ENCODE data around the gene ANKRD63. TPM values are rescaled to one million over a fixed set of nuclear protein-coding genes. Genes with fewer than 3 reads are reported as not detected.

The ANKRD63 gene
- total RNA-seq (not detected), polyA plus RNA-seq (ENCODE audit: insufficient read length in 6 of 6) (not detected)
- long read RNA-seq, donor 1: 0 reads
- long read RNA-seq, donor 2: 0 reads
- long read RNA-seq, donor 3: 0 reads
- long read RNA-seq, donor 4: 0 reads
- long read RNA-seq, donor 5: 0 reads
- long read RNA-seq, donor 6: 0 reads
- long read RNA-seq, donor 7: 0 reads
- long read RNA-seq, donor 8: 0 reads
- long read RNA-seq, donor 9: 0 reads
- long read RNA-seq, donor 10: 0 reads
- long read RNA-seq, donor 11: 0 reads
- long read RNA-seq, donor 12: 0 reads

GRCh38 chr15:40282869-40283614 is at the start of gene ANKRD63:
Gene ANKRD63 (minus strand): TSS chr15:40283064. CDS start chr15:40282586, 478 bp downstream.
- Histone ChIP-seq H3K4me3 (peak within 1 kb of the TSS; percentile 42 to 59), H3K4me1 (peaks cover 21 to 61% of the 10 kb centered on the region in 2 donors), H3K9me3 (no peaks in the 10 kb centered on the region), H3K27me3 (peaks cover 52 to 72% of the 10 kb centered on the region in 2 donors), H3K27ac (no peak within 1 kb of the TSS), H3K36me3 (peaks cover 0 to 16% of the 10 kb centered on the region in 2 donors)
- intact Hi-C loops (cut with DNase I): loop anchor here in 1 of 2 donors (10.0 kb wide), 1 partner anchor 142 kb away; no protein-coding TSS in a partner anchor
- DNase-seq (peak in 1 of 4 donors; percentile 88), ATAC-seq (peak; percentile 32)
- TF ChIP-seq CTCF (IDR thresholded peaks at IDR 0.05): no peak

- peaks cover 0 to 7% of the 10 kb centered on the region in 2 donors for H3K36me3 ChIP-seq
- no peaks in the 10 kb centered on the region for H3K27me3 ChIP-seq
- H3K4me3 ChIP-seq: no peak overlapping the region
- peaks cover 22 to 98% of the 10 kb centered on the region in 2 donors for H3K4me1 ChIP-seq
- TF ChIP-seq CTCF (IDR thresholded peaks at IDR 0.05): no peak
- ATAC-seq: no peak
- no peak overlapping the region for H3K27ac ChIP-seq
- no peak for DNase-seq
- intact Hi-C loops (cut with DNase I): no loop called here
- H3K9me3 ChIP-seq: no peaks in the 10 kb centered on the region
Observed at GRCh38 chr15:40332113-40332781, 49.4 kb upstream of the ANKRD63 start.

GRCh38 chr15:40331637-40332036 is 48.8 kb upstream of the ANKRD63 start:
- DNase-seq (no peak), ATAC-seq (no peak)
- intact Hi-C loops (cut with DNase I): no loop called here
- H3K27me3 ChIP-seq: no peaks in the 10 kb centered on the region
- H3K27ac ChIP-seq: no peak overlapping the region
- TF ChIP-seq CTCF (IDR thresholded peaks at IDR 0.05): no peak
- no peaks in the 10 kb centered on the region for H3K9me3 ChIP-seq
- H3K4me3 ChIP-seq: no peak overlapping the region
- peaks cover 22 to 98% of the 10 kb centered on the region in 2 donors for H3K4me1 ChIP-seq
- peaks cover 0 to 13% of the 10 kb centered on the region in 2 donors for H3K36me3 ChIP-seq

GRCh38 chr15:40331026-40331425 is 48.2 kb upstream of the ANKRD63 start:
- intact Hi-C loops (cut with DNase I): no loop called here
- Histone ChIP-seq H3K4me1 (peaks cover 22 to 98% of the 10 kb centered on the region in 2 donors), H3K27ac (peak overlapping the region; percentile 30 to 41)

More at GRCh38 chr15:40331026-40331425, 48.2 kb upstream of the ANKRD63 start:
- no peaks in the 10 kb centered on the region for H3K9me3 ChIP-seq
- ATAC-seq (no peak), DNase-seq (no peak)
- no peak for TF ChIP-seq CTCF (IDR thresholded peaks at IDR 0.05)
- H3K36me3 ChIP-seq: peaks cover 0 to 9% of the 10 kb centered on the region in 2 donors
- no peak overlapping the region for H3K4me3 ChIP-seq
- no peaks in the 10 kb centered on the region for H3K27me3 ChIP-seq

Data from left lung (tissue), 14 donors.